Measurements from ENCODE around the gene TNRC6A.

Gene TNRC6A

GRCh38 chr16:24728891-24729242 lies 584 bp upstream of the TNRC6A start:
- H3K56ac ChIP-seq (ENCODE audit: low read length) = peak overlapping the region; percentile 79
- H2BK5ac ChIP-seq (ENCODE audit: low read length) = no peak overlapping the region
- peaks cover 6% of the 10 kb centered on the region for H3K79me1 ChIP-seq (ENCODE audit: low read length)
- peak overlapping the region; percentile 41 for H4K5ac ChIP-seq (ENCODE audit: low read length)
- peak overlapping the region; percentile 14 for H2BK15ac ChIP-seq (replicated peaks; ENCODE audit: low read depth)
- DNase-seq = no peak
- peaks cover 35% of the 10 kb centered on the region for H3K79me2 ChIP-seq (ENCODE audit: control insufficient read depth, insufficient read depth, low read length)
- peak overlapping the region; percentile 84 for H3K4ac ChIP-seq (ENCODE audit: low read depth, low read length)
- H4K8ac ChIP-seq (ENCODE audit: low read depth, low read length) = peak overlapping the region; percentile 98
- H3K18ac ChIP-seq (ENCODE audit: low read length) = peak overlapping the region; percentile 97
- no peak overlapping the region for H3K23ac ChIP-seq (ENCODE audit: low read length)
- H3K4me2 ChIP-seq (ENCODE audit: low read length) = peak overlapping the region; percentile 24
- no peaks in the 10 kb centered on the region for H3K27me3 ChIP-seq (ENCODE audit: insufficient read depth, low read length, poor library complexity)
- no peak overlapping the region for H2AK5ac ChIP-seq (ENCODE audit: low read length)
- peak overlapping the region; percentile 73 for H3K27ac ChIP-seq (ENCODE audit: low read depth, low read length)
- H3K36me3 ChIP-seq (ENCODE audit: control insufficient read depth, insufficient read depth, low read length) = no peaks in the 10 kb centered on the region
- no peaks in the 10 kb centered on the region for H3K4me1 ChIP-seq (ENCODE audit: control insufficient read depth, low read depth, low read length)
- H3K9ac ChIP-seq (ENCODE audit: low read length) = peak overlapping the region; percentile 70
- no CpG with 5 or more reads among the region's 8 CpGs for WGBS (ENCODE audit: extremely low coverage, insufficient coverage, low lambda C conversion rate)
- peak overlapping the region; percentile 72 for H3K4me3 ChIP-seq (ENCODE audit: low read length)
- peak overlapping the region; percentile 61 for H2BK120ac ChIP-seq (ENCODE audit: low read depth, low read length)

- H3K79me1 ChIP-seq (ENCODE audit: low read length) = peaks cover 6% of the 10 kb centered on the region
- peak overlapping the region; percentile 100 for H3K18ac ChIP-seq (ENCODE audit: low read length)
- no peaks in the 10 kb centered on the region for H3K36me3 ChIP-seq (ENCODE audit: control insufficient read depth, insufficient read depth, low read length)
- H3K27ac ChIP-seq (ENCODE audit: low read depth, low read length) = peak overlapping the region; percentile 99
- peak overlapping the region; percentile 84 for H3K4ac ChIP-seq (ENCODE audit: low read depth, low read length)
- H3K56ac ChIP-seq (ENCODE audit: low read length) = peak overlapping the region; percentile 95
- WGBS (ENCODE audit: extremely low coverage, insufficient coverage, low lambda C conversion rate) = no CpG with 5 or more reads among the region's 61 CpGs
- peak overlapping the region; percentile 42 for H2BK5ac ChIP-seq (ENCODE audit: low read length)
- peak overlapping the region; percentile 67 for H3K4me2 ChIP-seq (ENCODE audit: low read length)
- H3K4me1 ChIP-seq (ENCODE audit: control insufficient read depth, low read depth, low read length) = no peaks in the 10 kb centered on the region
- H4K5ac ChIP-seq (ENCODE audit: low read length) = no peak overlapping the region
- no peaks in the 10 kb centered on the region for H3K27me3 ChIP-seq (ENCODE audit: insufficient read depth, low read length, poor library complexity)
- H3K4me3 ChIP-seq (ENCODE audit: low read length) = peak overlapping the region; percentile 92
- H2BK15ac ChIP-seq (replicated peaks; ENCODE audit: low read depth) = no peak overlapping the region
- H3K9ac ChIP-seq (ENCODE audit: low read length) = peak overlapping the region; percentile 89
- peak overlapping the region; percentile 95 for H2BK120ac ChIP-seq (ENCODE audit: low read depth, low read length)
- no peak overlapping the region for H3K23ac ChIP-seq (ENCODE audit: low read length)
- H3K79me2 ChIP-seq (ENCODE audit: control insufficient read depth, insufficient read depth, low read length) = peaks cover 45% of the 10 kb centered on the region
- peak overlapping the region; percentile 97 for H4K8ac ChIP-seq (ENCODE audit: low read depth, low read length)
- DNase-seq = peak; percentile 38
- no peak overlapping the region for H2AK5ac ChIP-seq (ENCODE audit: low read length)
Observed at GRCh38 chr16:24729951-24730815, 732 bp downstream of the TNRC6A start.

GRCh38 chr16:24730914-24731313 lies 1.5 kb downstream of the TNRC6A start:
- Histone ChIP-seq H3K18ac (ENCODE audit: low read length) (no peak overlapping the region), H2BK120ac (ENCODE audit: low read depth, low read length) (no peak overlapping the region), H4K8ac (ENCODE audit: low read depth, low read length) (no peak overlapping the region), H4K5ac (ENCODE audit: low read length) (no peak overlapping the region), H3K4me2 (ENCODE audit: low read length) (peak overlapping the region; percentile 67), H2BK15ac (replicated peaks; ENCODE audit: low read depth) (no peak overlapping the region), H3K4me3 (ENCODE audit: low read length) (peak overlapping the region; percentile 34), H3K27me3 (ENCODE audit: insufficient read depth, low read length, poor library complexity) (no peaks in the 10 kb centered on the region), H3K4me1 (ENCODE audit: control insufficient read depth, low read depth, low read length) (no peaks in the 10 kb centered on the region), H3K79me2 (ENCODE audit: control insufficient read depth, insufficient read depth, low read length) (peaks cover 48% of the 10 kb centered on the region), H2BK5ac (ENCODE audit: low read length) (no peak overlapping the region), H3K27ac (ENCODE audit: low read depth, low read length) (no peak overlapping the region), H3K9ac (ENCODE audit: low read length) (peak overlapping the region; percentile 54), H2AK5ac (ENCODE audit: low read length) (no peak overlapping the region), H3K4ac (ENCODE audit: low read depth, low read length) (no peak overlapping the region), H3K36me3 (ENCODE audit: control insufficient read depth, insufficient read depth, low read length) (no peaks in the 10 kb centered on the region), H3K56ac (ENCODE audit: low read length) (peak overlapping the region; percentile 35), H3K23ac (ENCODE audit: low read length) (no peak overlapping the region), H3K79me1 (ENCODE audit: low read length) (peaks cover 6% of the 10 kb centered on the region)
- no peak for DNase-seq
- no CpG with 5 or more reads among the region's 6 CpGs for WGBS (ENCODE audit: extremely low coverage, insufficient coverage, low lambda C conversion rate)

- no peak overlapping the region for H2BK15ac ChIP-seq (replicated peaks; ENCODE audit: low read depth)
- H3K79me2 ChIP-seq (ENCODE audit: control insufficient read depth, insufficient read depth, low read length) = peaks cover 58% of the 10 kb centered on the region
- H3K4me3 ChIP-seq (ENCODE audit: low read length) = no peak overlapping the region
- no peak overlapping the region for H3K18ac ChIP-seq (ENCODE audit: low read length)
- no peak overlapping the region for H4K8ac ChIP-seq (ENCODE audit: low read depth, low read length)
- peak overlapping the region; percentile 17 for H3K56ac ChIP-seq (ENCODE audit: low read length)
- H3K4ac ChIP-seq (ENCODE audit: low read depth, low read length) = no peak overlapping the region
- H3K9ac ChIP-seq (ENCODE audit: low read length) = peak overlapping the region; percentile 24
- no peak overlapping the region for H3K4me2 ChIP-seq (ENCODE audit: low read length)
- no peaks in the 10 kb centered on the region for H3K27me3 ChIP-seq (ENCODE audit: insufficient read depth, low read length, poor library complexity)
- H3K36me3 ChIP-seq (ENCODE audit: control insufficient read depth, insufficient read depth, low read length) = no peaks in the 10 kb centered on the region
- no peak overlapping the region for H3K27ac ChIP-seq (ENCODE audit: low read depth, low read length)
- WGBS (ENCODE audit: extremely low coverage, insufficient coverage, low lambda C conversion rate) = no CpG with 5 or more reads among the region's 8 CpGs
- H2BK120ac ChIP-seq (ENCODE audit: low read depth, low read length) = no peak overlapping the region
- DNase-seq = no peak
- H3K23ac ChIP-seq (ENCODE audit: low read length) = no peak overlapping the region
- no peak overlapping the region for H4K5ac ChIP-seq (ENCODE audit: low read length)
- H2BK5ac ChIP-seq (ENCODE audit: low read length) = no peak overlapping the region
- no peak overlapping the region for H2AK5ac ChIP-seq (ENCODE audit: low read length)
- peaks cover 6% of the 10 kb centered on the region for H3K79me1 ChIP-seq (ENCODE audit: low read length)
- H3K4me1 ChIP-seq (ENCODE audit: control insufficient read depth, low read depth, low read length) = no peaks in the 10 kb centered on the region
Observed at GRCh38 chr16:24731722-24732419, 2.4 kb downstream of the TNRC6A start.

GRCh38 chr16:24734382-24734781 lies 4.9 kb downstream of the TNRC6A start:
- DNase-seq = no peak
- H3K4me1 ChIP-seq (ENCODE audit: control insufficient read depth, low read depth, low read length) = no peaks in the 10 kb centered on the region
- no peak overlapping the region for H2BK5ac ChIP-seq (ENCODE audit: low read length)
- H3K4ac ChIP-seq (ENCODE audit: low read depth, low read length) = no peak overlapping the region
- H3K36me3 ChIP-seq (ENCODE audit: control insufficient read depth, insufficient read depth, low read length) = no peaks in the 10 kb centered on the region
- no peak overlapping the region for H3K18ac ChIP-seq (ENCODE audit: low read length)
- H2BK120ac ChIP-seq (ENCODE audit: low read depth, low read length) = no peak overlapping the region
- peaks cover 78% of the 10 kb centered on the region for H3K79me2 ChIP-seq (ENCODE audit: control insufficient read depth, insufficient read depth, low read length)
- H3K23ac ChIP-seq (ENCODE audit: low read length) = no peak overlapping the region
- H2BK15ac ChIP-seq (replicated peaks; ENCODE audit: low read depth) = no peak overlapping the region
- H3K27ac ChIP-seq (ENCODE audit: low read depth, low read length) = no peak overlapping the region
- no peaks in the 10 kb centered on the region for H3K27me3 ChIP-seq (ENCODE audit: insufficient read depth, low read length, poor library complexity)
- no peak overlapping the region for H3K4me3 ChIP-seq (ENCODE audit: low read length)
- no CpG with 5 or more reads among the region's 1 CpG for WGBS (ENCODE audit: extremely low coverage, insufficient coverage, low lambda C conversion rate)
- no peak overlapping the region for H3K9ac ChIP-seq (ENCODE audit: low read length)
- H3K79me1 ChIP-seq (ENCODE audit: low read length) = peaks cover 6% of the 10 kb centered on the region
- H3K4me2 ChIP-seq (ENCODE audit: low read length) = no peak overlapping the region
- H4K5ac ChIP-seq (ENCODE audit: low read length) = no peak overlapping the region
- H3K56ac ChIP-seq (ENCODE audit: low read length) = no peak overlapping the region
- H4K8ac ChIP-seq (ENCODE audit: low read depth, low read length) = no peak overlapping the region
- no peak overlapping the region for H2AK5ac ChIP-seq (ENCODE audit: low read length)
